BE2C (cell line): ENCODE measurements around the gene HDAC10.

ENCODE experiments used
- DNase-seq: peaks from one replicate; pipeline ENCODE4 v3.0.0-alpha.2; 2020
- H3K27me3 ChIP-seq: fragments of 250-450 bp; sonication (Bioruptor Pico); 2 replicates; pipeline ENCODE4 v1.5.1; 2020; ENCODE audit warnings: mild to moderate bottlenecking
- H3K36me3 ChIP-seq: fragments of 250-450 bp; sonication (Bioruptor Pico); 2 replicates; pipeline ENCODE4 v1.5.1; 2020; ENCODE audit warnings: mild to moderate bottlenecking
- H3K4me1 ChIP-seq: fragments of 250-450 bp; sonication (Bioruptor Pico); 2 replicates; pipeline ENCODE4 v1.5.1; 2020
- H3K4me3 ChIP-seq: 2 replicates; pipeline ENCODE4 v1.5.1; 2011; ENCODE audit warnings: low read depth, low read length
- H3K9me3 ChIP-seq: fragments of 250-450 bp; sonication (Bioruptor Pico); 2 replicates; pipeline ENCODE4 v1.5.1; 2020
- TF ChIP-seq, protein P1 (sequence below): IDR thresholded peaks from 2 replicates; pipeline ENCODE4 v1.5.1; 2012; ENCODE audit warnings: mild to moderate bottlenecking, low read depth, low read length

HDAC10 gene

DNA sequence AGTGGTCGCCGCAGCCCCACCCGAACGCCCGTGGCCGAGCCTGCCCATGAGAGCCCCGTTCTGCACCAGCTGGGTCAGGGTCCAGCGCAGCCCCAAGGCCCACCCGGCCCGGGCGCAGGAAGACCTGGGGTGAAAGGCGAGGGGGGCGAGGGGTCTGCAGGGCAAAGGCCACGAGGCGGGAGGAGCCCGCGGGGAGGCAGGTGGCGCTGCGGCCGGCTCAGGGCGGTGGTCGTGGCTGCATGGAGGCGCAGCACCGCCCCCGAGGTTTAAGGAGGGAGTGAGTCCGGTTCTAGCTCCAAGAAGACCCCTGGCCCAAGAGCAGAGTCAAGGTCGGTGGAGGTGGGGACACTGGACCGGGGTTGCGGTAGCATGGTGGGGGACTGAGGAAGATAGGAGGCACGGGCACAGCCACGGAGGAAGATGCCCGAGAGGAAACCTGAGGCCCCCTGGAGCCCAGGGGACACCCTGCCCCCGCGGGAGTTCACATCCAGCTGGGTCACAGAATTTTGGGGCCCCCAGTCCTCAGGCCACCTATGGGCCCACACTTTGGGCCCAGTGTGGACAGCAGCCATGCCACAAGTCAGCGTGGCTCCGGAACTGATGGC, 514 bp upstream of the HDAC10 start:
- H3K9me3 ChIP-seq = no peaks in the 10 kb centered on the region
- H3K27me3 ChIP-seq = no peaks in the 10 kb centered on the region
- DNase-seq = no peak
- H3K36me3 ChIP-seq = peaks cover 24% of the 10 kb centered on the region
- H3K4me3 ChIP-seq = peak overlapping the region; percentile 70
- TF ChIP-seq, protein P1, sequence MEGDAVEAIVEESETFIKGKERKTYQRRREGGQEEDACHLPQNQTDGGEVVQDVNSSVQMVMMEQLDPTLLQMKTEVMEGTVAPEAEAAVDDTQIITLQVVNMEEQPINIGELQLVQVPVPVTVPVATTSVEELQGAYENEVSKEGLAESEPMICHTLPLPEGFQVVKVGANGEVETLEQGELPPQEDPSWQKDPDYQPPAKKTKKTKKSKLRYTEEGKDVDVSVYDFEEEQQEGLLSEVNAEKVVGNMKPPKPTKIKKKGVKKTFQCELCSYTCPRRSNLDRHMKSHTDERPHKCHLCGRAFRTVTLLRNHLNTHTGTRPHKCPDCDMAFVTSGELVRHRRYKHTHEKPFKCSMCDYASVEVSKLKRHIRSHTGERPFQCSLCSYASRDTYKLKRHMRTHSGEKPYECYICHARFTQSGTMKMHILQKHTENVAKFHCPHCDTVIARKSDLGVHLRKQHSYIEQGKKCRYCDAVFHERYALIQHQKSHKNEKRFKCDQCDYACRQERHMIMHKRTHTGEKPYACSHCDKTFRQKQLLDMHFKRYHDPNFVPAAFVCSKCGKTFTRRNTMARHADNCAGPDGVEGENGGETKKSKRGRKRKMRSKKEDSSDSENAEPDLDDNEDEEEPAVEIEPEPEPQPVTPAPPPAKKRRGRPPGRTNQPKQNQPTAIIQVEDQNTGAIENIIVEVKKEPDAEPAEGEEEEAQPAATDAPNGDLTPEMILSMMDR = no peak
- peaks cover 19% of the 10 kb centered on the region for H3K4me1 ChIP-seq

DNA sequence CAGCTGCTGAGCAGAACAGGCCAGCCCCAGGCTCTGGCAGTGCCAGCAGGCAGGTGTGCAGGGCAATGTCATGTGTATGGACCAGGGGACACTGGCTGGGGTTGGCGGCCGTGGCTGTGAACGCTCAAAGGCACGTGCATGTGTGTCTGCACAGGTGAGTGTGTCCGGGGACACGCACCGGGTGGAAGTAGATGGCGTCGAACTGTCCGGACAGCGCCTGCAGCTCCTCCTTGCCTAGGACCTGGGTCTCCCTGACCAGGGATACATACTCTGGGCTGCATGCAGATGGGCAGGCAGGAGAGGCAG, 863 bp downstream of the HDAC10 start:
- no peak for DNase-seq
- H3K9me3 ChIP-seq = no peaks in the 10 kb centered on the region
- H3K27me3 ChIP-seq = no peaks in the 10 kb centered on the region
- peak overlapping the region; percentile 70 for H3K4me3 ChIP-seq
- H3K4me1 ChIP-seq = peaks cover 19% of the 10 kb centered on the region
- TF ChIP-seq, protein P1 = no peak
- H3K36me3 ChIP-seq = peaks cover 27% of the 10 kb centered on the region

DNA sequence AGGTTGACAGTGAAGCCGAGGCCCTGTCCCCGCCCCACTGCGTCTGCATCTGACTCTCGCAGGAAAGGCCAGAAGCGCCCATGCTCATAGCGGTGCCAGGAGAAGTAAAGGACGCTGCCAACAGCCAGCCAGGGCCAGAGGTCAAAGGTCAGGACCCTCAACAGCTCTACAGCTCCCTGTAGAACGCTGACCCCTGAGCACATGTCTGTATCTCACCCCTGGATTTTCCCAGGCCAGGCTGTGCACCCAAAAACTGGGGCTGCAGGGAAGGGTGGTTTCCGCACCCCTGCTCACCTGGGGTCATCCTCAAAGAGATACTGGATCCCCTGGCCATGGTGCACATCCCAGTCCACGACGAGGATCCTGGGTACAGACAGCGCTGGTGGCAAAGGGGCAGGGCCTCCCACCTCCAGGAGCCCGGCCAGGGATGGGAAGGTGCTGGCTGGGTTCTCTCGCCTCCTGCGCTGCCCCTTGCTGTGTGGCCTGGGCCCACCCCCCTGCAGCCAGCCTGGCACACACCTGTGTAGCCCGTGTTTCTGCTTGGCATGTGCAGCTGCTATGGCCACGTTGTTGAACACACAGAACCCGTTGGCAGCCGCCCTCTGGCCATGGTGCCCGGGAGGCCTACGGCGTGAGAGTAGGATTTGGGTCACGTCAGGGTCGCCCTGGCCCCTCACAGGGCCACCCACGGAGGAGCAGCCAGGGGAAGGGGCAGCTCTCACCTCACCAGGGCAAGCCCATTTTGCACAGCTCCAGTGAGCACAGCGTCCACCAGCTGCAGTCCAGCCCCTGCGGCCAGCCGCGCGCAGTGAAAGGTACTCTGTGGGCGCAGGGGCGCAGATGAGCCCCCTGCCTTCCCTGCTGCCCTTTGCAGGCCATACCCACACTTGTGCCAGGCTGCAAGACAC, 1.5 kb downstream of the HDAC10 start:
- Histone ChIP-seq H3K4me1 (peaks cover 19% of the 10 kb centered on the region), H3K27me3 (no peaks in the 10 kb centered on the region), H3K9me3 (no peaks in the 10 kb centered on the region), H3K4me3 (peak overlapping the region; percentile 70), H3K36me3 (peaks cover 23% of the 10 kb centered on the region)
- no peak for DNase-seq
- TF ChIP-seq, protein P1 = no peak

DNA sequence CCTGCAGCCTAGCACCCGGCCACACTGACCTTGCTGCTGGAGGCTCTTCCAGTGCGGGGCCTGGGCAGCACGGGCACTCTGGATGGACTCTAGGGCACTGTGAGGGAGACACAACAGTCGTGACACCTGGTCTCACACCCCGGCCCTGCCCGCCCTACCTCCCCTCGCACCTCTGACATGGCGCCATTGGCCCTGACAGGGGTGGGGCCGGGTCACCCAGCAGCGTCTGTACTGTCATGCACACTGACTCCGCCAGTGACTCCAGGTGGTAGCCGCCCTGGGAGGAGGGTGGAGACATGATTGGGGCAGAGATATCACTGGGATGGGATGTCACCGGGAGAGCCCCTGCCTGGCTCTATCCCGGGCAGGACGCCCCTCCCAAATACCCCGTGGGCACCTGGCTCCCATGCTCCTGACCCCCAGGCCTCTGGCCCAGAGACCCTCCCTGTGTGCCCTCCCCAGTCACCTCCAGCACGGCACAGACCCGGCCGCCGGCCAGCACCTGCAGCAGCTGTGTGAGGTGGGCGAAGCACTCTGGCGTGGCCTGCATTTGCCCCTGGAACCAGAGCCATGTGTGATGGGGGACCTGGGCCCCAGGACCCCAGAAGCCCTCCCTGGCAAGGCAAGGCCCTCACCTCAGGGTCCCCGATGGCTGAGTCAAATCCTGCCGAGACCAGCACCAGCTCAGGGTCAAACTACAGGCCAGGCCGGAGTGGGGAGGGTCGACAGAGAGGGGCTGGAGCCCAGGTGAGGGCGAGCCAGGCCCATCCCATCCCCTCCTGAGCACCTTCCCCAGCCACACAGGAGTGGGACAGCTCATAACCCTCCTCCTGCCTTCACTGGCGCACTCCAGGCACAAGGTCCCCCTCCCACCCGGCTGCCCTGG, 2.6 kb downstream of the HDAC10 start:
- peaks cover 17% of the 10 kb centered on the region for H3K36me3 ChIP-seq
- peaks cover 19% of the 10 kb centered on the region for H3K4me1 ChIP-seq
- no peak for DNase-seq
- TF ChIP-seq, protein P1 = no peak
- peak overlapping the region; percentile 45 for H3K4me3 ChIP-seq
- H3K9me3 ChIP-seq = no peaks in the 10 kb centered on the region
- no peaks in the 10 kb centered on the region for H3K27me3 ChIP-seq

DNA sequence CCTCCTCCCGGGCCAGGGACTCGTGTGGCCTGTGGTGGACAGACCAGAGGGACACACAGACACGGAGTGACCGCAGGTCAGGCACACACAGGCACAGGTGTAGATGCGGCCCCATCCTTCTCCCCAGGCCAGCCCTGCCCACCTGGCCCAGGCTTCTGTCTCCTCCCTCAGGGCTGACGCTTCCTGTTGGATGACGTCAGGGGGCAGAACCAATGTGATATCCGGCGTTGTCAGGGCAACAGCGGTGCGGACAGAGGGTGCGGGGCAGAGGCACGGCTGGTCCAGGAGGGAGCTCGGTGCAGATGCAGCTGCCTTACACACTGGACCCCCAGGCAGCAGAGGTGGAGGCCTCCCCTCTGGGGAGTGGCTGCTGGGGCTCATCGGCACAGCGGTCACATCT, 3.3 kb downstream of the HDAC10 start:
- no peaks in the 10 kb centered on the region for H3K9me3 ChIP-seq
- TF ChIP-seq, protein P1 = no peak
- peaks cover 14% of the 10 kb centered on the region for H3K36me3 ChIP-seq
- peak overlapping the region; percentile 45 for H3K4me3 ChIP-seq
- H3K27me3 ChIP-seq = no peaks in the 10 kb centered on the region
- DNase-seq = peak; percentile 92
- H3K4me1 ChIP-seq = peaks cover 19% of the 10 kb centered on the region
